Medulla oblongata (tissue), 1 donor: ENCODE results near the gene CAPN14.
A peak's percentile ranks its signal among the peaks of the same experiment; 100 is the strongest.

Source experiments
- DNase-seq: peaks from one replicate; pipeline ENCODE4 v3.0.0-alpha.2; 2015; ENCODE audit errors: extremely low spot score

Gene CAPN14

DNA sequence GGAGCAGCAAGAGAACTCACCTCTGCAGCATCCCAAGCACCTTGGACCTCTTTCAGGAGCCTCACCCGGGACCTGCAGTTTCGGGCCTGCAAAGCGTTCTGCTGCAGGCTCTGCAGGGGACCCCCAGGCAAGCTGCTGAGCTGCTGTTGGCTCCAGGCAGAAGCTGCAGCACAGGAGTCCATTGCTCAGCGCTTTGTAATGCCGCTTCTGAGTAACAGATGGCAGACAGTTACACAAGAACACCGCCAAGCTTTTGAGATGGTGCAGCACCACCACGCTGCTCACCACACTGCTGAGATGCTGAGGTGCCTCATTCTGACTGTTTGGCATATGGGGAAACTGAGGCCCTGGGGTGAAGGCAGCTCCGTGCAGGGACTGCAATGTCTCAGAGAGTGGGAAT, 77.2 kb downstream of the CAPN14 start:
- DNase-seq, result no peak

DNA sequence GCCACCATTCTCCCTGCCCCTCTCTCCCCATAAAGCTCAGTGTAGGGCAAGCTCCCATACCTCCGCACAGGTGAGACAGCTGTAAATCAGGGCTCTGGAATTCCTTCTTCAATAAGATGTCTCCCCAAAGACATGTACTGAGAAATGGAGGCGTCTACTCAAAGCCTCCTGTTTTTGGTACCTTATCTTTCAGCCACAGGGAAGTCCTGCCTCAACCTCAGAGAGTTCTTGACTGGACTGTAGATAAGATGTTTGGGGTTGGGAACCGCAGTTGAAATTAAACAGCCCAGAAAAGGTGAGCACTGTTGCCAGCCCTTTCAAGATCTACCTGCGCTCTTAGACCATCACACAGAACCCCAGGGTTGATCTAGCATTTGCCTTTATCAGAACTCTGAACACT, 77.6 kb downstream of the CAPN14 start:
- DNase-seq, result no peak

DNA sequence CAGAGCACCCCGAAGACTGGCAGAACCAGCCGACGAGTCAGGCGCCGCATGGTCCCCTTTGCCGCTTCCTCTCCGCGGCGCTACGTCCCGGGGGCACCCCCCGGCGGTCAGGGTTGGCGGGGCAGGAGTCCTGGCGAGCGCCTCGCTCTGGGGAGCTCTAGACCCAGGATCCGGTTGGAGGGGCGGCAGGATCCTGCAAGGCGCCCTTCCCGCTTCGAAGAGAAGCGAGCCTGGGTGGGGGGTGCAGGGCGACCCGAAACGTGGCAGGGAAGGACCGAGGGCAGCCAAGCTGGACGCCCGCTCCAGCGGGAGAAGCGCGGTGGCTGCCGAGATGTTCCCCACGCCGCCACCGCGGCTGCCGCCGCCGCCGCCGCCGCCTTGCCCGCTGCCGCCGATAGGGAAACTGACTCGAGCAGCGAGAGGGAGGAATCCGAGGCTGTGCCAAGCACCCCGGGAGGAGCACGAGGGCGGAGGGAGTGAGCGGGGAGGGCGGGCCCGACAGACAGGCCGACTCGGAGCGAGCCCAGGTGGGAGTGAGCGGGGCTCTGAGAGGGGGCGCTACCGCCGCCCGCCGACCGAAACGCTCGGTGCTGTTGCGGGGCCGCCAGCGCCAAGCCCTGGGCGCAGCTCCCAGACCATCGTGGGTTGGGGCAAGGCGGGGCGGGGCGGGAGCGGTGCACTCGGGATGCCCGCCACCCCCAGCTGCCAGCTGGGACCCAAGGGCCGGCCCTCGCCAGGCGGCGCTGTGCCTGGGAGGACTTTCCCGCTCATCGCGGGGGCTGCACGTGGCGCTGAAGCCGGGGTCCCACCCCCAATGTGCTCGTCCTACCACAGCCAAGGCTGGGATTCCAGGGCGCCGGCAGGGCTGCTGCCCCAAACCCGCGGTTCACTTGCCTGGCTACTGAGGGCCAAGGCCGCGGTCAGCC, 79.0 kb downstream of the CAPN14 start, which contains the start of gene GALNT14:
TSS of gene GALNT14 (minus strand) at position 404 of the 926 bp plus-strand sequence. CDS start at position 50, 354 bp downstream.
- peak; percentile 40 for DNase-seq

DNA sequence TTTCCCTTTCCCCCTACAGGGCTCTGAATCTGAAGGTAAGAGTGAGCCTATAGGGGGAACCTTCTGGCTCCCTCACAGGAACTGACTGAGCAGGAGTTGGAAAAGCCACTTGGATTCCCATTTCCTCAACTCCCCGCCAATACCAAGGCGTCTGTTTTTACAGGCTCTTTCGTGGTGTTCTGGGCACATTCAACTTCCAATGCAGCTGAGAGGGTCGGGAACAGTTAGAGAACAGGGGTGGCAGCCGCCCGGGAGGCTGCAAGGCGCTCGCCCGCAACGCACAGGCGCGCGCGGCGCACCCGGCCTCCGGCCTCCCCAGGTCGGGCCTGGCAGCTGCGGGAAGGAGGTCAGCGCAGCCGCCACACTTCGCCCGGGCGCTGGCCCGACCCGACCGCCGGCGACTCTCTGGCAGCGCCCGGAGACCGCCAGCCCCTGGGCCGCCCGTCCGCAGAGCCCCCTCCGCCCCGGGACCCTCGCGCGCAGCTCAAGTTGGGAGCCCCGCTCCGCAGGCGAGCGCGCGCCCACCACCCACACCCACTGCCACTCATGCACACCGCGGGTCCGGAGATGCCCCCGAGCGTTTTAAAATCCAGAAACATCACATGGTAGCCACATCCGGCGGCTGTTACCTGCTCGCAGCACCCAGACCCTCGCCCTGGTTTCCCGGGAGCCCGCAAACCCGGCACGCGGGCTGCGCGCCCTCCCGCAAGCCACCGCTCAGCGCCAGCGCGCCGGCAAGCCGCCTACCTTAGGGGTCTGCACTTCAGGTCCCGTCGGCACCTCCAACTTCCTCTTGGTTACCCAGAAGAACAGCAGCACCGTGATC, 79.9 kb downstream of the CAPN14 start:
- no peak for DNase-seq

DNA sequence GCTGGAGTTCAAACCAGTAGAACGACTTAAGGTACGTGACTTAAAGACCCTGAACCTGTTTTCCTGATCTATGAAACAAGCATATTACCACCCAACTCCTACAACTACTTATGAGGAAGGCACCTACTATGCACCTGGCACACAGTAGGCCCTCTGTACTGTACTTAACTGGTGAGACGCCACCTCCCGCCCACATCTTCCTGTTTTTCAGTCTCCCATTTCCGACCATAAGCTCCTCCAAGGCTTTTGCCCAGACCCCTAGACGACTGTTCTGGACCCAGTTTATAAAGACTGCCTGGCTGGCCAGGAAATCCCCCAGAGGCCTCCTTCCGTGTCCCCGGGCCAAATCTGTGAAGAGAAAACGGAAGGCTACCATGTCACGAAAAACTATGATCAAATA, 80.6 kb downstream of the CAPN14 start:
- DNase-seq, result no peak

DNA sequence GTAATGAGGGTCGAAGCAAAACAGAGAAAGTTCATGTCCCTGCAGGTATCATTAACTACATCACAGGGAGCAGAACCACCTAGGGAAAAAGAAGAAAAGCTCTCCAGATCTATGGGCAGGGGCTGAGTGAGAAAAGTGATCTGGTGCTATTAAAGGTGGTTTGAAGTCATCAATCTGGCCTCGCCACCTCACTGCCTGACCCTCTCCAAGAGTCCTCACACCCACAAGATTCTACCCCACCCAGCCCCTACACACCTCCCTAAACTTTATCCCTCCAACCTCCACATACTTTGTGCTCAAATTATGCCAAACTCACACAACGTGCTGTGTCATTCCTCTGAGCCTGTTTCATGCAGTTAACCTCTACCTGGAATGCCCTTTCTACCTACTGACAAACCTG, 81.3 kb downstream of the CAPN14 start:
- no peak for DNase-seq

DNA sequence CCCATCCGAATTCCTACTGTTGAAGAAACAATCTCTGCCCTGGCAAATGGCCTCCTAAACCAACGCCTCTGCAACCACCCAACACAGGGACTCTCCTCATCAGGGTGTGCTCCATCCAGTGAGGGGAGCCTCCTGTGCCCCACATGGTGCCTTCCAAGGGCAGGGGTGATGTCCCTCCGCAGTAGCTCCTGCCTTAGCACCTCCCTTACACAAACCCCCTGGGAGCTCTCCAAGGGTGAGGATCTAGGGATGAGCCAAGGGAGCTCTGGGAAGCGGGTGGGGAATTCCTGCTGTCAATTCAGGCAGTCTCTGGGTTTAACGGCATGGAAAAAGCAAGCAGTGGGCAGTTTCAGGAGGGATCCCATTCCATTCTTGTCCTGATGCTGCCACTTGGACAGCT, 82.8 kb downstream of the CAPN14 start:
- no peak for DNase-seq

DNA sequence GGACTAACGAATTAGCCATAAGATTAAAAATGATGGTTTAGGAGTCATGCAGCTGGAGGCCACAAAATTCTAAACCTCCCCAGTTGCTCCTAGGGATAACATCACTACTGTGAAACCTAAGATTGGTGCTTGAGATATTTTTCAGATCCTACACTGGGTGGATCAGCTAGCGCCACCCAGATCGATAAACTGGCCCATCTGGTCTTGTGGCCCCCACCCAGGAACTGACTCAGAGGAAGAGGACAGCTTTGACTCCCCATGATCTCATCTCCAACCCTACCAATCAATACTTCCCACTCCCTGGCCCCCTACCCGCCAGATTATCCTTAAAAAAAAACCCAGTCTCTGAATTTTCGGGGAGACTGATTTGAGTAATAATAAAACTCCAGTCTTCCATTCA, 84.5 kb downstream of the CAPN14 start:
- DNase-seq, result no peak

DNA sequence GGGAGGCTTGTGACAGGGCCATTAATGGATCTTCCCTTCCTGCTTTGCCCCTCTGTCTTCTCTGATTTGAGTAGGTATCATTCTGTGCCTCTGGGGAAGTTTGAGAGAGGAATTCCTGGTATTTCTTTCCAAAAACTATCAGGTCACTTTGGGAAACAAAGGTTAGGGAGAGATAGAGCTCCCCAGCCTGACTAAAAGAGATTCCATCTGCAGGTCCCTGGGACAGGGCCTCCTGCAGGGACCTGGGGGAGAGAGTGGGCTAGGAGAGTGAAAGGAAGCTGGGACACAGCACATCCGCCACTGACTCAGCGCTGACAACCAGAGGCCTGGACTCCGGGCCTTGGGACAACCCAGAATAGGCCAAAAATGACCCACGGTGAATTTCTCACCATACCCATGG, 85.4 kb downstream of the CAPN14 start:
- no peak for DNase-seq

DNA sequence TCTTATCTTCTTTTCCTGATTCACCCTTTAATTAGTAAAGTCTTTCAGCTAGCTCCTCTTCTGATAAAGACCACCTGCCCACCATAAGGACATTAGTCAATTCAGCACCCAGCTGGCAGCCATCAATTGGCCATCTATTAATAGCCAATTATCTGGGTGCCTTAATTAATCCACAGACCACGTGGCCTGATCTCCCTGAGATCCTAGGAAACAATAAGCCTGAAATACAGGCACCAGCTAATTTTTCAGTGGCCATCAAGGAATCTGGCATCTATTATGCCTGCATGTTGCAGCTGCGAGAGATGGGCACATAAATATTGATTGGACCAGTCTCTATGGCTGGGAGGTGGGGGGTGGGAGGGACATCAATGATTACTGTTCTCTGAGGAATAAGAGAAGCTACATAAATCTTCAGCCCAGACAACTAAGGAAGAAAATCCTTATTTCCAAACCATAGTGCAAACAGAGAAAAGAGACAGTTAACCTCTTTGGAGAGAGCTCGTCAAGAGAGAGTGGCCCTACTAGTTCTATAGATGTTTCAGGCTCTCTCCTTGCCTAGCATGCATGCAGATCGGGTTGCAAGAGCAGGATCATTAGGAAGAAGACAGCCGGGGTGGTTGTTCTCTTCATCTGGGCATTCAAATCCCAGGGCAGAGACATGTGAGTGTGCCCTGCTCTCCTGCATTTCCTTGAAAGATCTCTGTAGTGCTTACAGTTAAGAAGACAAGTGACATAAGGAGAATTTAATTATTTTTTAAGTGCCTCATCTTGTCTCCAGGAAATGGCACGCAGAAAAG, 87.7 kb downstream of the CAPN14 start:
- no peak for DNase-seq

DNA sequence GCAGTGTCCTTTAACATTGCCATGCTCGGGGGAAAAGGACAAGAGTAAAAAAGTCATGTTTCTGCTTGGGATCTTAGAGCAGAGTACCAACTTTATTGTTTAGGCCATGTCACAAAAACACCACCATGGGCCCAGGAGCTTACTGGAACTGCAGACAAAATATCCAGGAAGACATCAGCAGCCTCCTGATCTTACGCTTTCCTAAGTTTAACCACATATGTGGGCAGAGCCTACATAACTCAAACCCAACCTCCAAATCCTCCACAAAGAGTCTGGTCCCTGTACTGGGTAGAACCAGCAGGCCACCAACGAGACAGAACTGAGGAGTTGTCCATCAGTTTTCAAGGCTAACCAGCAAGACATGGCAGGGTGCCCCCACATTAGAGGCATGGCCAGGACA, 89.4 kb downstream of the CAPN14 start:
- no peak for DNase-seq

DNA sequence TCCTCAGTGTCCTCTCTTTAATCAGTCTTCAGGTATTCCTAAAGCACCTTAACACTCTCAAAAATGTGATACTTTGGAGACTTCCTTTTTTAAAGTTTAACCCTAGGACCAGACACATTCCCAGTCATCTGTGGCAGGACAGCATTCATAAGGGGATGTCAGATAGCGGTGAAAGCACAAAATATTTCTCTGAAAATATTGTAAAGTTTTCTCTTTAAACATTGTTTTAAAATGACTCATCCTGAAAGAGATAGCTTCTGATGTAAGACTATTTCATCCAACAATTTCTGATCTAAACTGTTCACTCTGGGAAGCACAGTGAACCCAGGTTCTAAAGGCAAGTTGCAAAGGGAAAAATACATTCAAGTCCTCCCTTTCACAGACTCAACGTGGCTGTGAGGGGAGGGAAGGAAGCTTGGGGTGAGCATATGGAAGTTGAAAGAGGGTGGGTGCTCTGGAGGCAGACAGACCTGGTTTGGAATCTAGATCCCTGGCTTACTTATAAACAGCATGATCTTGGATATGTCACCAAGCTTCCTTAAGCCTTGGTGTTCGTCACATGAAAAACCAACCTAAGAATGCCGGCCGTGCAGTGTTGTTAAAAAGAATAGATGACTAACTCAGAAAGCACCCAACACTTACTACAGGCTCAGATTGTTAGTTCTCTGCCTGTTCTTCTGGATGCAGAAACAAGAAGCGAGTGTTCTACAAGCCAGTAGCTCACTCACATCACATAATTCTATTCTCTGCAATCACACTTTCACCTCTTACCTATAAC, 91.2 kb downstream of the CAPN14 start:
- DNase-seq, result no peak

DNA sequence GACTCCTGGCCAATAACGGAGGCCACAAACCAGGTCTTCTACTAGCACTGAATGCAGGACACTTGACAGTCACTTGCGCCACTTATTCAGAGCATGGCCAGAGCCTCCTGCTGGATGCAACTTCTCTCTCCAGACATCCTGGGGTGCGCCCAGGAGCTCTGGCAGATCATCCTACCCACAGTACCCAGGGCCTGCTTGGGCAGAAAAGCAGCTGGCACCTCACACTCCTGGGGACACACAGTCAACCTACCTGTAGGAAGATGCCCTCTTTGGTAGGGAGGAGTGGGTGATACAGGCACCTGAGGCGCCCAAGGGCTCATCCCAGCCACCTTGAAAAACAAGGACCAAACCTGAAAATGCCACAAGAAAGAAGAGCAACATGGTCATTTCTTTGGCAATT, 92.4 kb downstream of the CAPN14 start:
- no peak for DNase-seq
